ENCODE data around the gene C20orf96.
"Not testable (repeated sequence)": the region's sequence is repeated elsewhere in the genome, so short reads cannot be mapped to it uniquely, and the experiment has no call there.

DNA sequence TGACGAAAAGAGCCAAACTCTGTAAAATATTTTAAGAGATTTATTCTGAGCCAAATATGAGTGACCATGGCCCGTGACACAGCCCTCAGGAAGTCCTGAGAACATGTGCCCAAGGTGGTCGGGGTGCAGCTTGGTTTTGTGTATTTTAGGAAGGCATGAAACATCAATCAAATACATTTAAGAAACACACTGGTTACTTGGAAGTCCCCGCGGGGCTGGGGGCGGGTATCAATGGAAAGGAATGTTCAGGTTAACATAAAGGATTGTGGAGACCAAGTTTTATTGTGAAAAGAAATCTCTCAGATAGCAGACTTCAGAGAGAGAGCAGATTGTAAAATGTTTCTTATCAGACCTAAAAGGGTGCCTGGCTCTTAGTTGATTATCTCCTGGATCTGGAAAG lies 37.1 kb downstream of the C20orf96 start:
- TF ChIP-seq EZH2 (IDR thresholded peaks at IDR 0.05; ENCODE audit: insufficient read depth, poor library complexity, severe bottlenecking); EZH2phosphoT487 (IDR thresholded peaks at IDR 0.05; ENCODE audit: insufficient read depth, low read depth): not testable (repeated sequence)

All from GM23248 (cell line).